ENCODE measurements around the gene DIPK1A.

GRCh38 chr1:92940541-92940940, 20.7 kb downstream of the DIPK1A start:
- TF ChIP-seq GATA3 (IDR thresholded peaks at IDR 0.05; ENCODE audit: low read depth, low read length) (no peak), GATA2 (IDR thresholded peaks at IDR 0.05; ENCODE audit: low read depth, low read length) (no peak)
